ENCODE data around the gene NPEPL1.
"Not testable (repeated sequence)": the region's sequence is repeated elsewhere in the genome, so short reads cannot be mapped to it uniquely, and the experiment has no call there.

Gene NPEPL1, protein sequence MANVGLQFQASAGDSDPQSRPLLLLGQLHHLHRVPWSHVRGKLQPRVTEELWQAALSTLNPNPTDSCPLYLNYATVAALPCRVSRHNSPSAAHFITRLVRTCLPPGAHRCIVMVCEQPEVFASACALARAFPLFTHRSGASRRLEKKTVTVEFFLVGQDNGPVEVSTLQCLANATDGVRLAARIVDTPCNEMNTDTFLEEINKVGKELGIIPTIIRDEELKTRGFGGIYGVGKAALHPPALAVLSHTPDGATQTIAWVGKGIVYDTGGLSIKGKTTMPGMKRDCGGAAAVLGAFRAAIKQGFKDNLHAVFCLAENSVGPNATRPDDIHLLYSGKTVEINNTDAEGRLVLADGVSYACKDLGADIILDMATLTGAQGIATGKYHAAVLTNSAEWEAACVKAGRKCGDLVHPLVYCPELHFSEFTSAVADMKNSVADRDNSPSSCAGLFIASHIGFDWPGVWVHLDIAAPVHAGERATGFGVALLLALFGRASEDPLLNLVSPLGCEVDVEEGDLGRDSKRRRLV

GRCh38 chr20:58692579-58693225, at the start of gene NPEPL1:
TSS of gene NPEPL1 (plus strand) at chr20:58692800. CDS start at chr20:58692901, 101 bp downstream.
- DNase-seq (ENCODE audit: extremely low read depth in 1 of 2, low read depth in 1 of 2) = peak; percentile 29 to 53

- not testable (repeated sequence) for DNase-seq (ENCODE audit: extremely low read depth in 1 of 2, low read depth in 1 of 2)
Observed at GRCh38 chr20:58642896-58643295, 49.7 kb upstream of the NPEPL1 start.

- DNase-seq (ENCODE audit: extremely low read depth in 1 of 2, low read depth in 1 of 2) = no peak
Observed at GRCh38 chr20:58645412-58645968, 47.1 kb upstream of the NPEPL1 start.

DNA sequence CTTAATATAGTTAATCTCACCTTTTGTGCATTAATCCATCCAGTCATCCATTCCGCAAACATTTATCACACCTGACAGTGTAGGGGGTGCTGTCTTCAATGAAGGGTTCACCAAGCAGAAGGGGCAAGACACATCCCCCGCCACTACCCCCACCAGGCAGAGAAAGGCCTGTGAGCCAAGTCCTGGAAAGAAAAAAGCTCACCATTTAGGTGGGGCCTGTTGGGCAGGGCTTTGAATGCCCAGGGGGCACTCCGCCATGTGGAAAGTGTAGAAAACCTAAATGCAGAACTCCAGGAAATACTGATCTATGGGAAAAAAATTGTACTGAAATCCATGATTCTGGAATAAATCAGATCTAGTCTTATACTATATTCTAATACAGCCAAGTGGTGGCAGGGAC, 46.3 kb upstream of the NPEPL1 start:
- DNase-seq (ENCODE audit: extremely low read depth in 1 of 2, low read depth in 1 of 2) = no peak

GRCh38 chr20:58646703-58647102, 45.9 kb upstream of the NPEPL1 start:
- DNase-seq (ENCODE audit: extremely low read depth in 1 of 2, low read depth in 1 of 2) = no peak

- DNase-seq (ENCODE audit: extremely low read depth in 1 of 2, low read depth in 1 of 2) = no peak
Observed at GRCh38 chr20:58647162-58647795, 45.3 kb upstream of the NPEPL1 start.

DNA sequence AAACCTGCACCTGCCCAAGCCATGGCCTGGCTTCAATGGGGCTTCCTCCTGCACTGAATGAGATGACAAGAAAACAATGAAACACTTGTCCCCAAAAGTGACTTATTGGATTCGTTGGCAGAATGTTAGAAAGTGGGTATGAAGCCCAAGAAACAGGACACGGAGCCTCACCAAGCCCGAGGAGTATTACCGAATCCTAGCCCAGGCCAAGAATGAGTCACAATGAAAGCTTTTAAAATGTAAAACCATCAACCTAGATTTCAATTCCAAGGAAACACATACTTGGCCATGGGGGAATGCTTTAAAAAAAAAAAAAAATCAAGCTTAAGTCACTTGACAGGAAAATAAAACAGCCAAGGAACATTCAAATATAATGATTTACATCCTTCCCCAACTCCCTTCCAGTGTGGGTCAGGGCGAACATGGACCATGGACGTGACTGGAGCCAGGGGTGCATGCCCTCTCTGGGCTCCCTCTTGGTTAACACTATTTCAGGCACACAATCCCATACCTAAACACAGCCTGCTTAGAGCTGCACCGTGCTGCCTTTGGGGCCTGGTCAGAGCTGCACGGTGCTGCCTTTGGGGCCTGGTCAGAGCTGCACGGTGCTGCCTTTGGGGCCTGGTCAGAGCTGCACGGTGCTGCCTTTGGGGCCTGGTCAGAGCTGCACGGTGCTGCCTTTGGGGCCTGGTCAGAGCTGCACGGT, 44.7 kb upstream of the NPEPL1 start:
- DNase-seq (ENCODE audit: extremely low read depth in 1 of 2, low read depth in 1 of 2) = no peak

GRCh38 chr20:58648502-58648825, 44.1 kb upstream of the NPEPL1 start:
- not testable (repeated sequence) for DNase-seq (ENCODE audit: extremely low read depth in 1 of 2, low read depth in 1 of 2)

DNA sequence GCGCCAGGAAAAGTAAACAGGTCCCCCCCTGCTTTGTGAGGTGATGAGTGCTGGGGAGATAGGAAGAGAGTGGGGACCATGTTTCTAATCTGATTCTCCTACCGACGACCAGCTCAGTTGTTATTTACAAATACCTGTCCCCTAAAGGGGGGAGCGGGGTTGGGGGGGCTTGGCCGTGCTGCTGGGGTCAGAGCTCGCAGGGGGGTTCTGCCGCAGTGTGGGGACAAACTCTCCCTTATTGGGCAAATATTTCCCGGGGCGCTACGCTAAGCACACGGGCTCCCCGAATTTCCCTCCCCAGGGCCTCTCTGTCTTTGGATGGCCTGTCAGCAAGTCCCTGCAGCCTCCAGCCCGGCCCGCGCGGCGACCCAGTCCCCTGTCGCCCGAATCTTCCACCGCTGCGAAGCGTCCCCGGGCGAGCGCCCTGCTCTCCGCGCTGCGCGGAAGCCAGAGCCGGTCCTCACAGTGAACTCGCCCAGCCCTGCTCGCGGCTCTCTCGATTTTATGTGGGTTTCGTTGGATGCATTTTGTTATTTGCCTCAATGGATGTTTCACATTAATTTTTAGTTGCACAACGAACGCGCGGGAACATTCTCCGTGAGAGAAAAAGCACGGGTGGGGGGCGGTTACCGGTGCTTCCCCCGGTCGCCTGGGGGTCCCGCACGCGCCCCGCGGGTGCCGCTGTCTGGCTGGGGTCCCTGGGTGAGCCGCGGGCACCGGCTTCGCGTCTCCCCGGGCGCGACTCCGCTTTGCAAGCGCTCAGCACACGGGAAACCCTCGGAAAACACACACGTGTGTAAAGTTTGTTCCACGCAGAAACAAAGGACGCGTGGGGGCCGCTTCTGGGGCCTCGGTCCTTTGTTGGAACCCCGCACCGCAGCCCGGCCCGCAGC, 43.1 kb upstream of the NPEPL1 start:
- DNase-seq (ENCODE audit: extremely low read depth in 1 of 2, low read depth in 1 of 2) = no peak

GRCh38 chr20:58650181-58650775, 42.3 kb upstream of the NPEPL1 start:
- DNase-seq (ENCODE audit: extremely low read depth in 1 of 2, low read depth in 1 of 2) = no peak

- DNase-seq (ENCODE audit: extremely low read depth in 1 of 2, low read depth in 1 of 2) = peak; percentile 76 to 82
Observed at GRCh38 chr20:58650776-58651558, 41.6 kb upstream of the NPEPL1 start, which contains the start of gene STX16. TSS of gene STX16 (plus strand) at chr20:58651283. CDS start at chr20:58652007, 724 bp downstream.

GRCh38 chr20:58651559-58651945, 41.0 kb upstream of the NPEPL1 start:
- no peak for DNase-seq (ENCODE audit: extremely low read depth in 1 of 2, low read depth in 1 of 2)

GRCh38 chr20:58651946-58652605, 40.5 kb upstream of the NPEPL1 start:
- peak in 1 of 2 donors; percentile 24 for DNase-seq (ENCODE audit: extremely low read depth in 1 of 2, low read depth in 1 of 2)

DNA sequence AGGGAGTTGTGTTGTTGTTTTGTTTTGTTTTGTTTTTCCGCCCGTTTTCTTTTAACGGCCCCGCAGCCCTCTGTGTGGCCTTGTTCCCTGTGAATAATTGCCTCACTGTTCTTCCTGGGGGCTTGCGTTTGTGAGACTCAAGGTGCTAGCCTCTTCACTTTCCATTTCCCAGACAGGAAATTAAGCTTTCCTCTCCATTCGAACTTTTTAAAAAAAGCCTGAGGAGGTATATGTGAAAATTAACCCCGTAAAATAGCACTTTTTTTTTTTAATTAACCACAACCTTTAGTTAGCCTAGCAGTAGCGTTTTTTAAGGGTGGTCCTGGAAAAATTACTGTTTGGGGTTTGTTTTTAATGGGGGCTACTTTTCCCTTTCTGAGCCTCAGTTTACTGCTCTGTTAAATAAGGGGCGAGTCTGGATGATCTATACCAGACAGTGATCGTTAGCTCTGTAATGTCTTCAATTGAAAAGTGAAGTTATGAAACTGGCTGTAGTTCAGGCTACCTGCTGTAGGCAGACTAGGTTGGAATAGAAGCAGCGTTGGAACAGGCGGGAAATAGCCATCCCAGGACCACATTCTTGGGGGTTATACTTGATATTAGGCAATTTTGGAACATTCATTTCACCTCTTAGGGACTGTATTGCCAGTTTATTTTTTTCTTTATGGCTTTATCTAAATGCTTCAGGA, 39.9 kb upstream of the NPEPL1 start:
- no peak for DNase-seq (ENCODE audit: extremely low read depth in 1 of 2, low read depth in 1 of 2)

DNA sequence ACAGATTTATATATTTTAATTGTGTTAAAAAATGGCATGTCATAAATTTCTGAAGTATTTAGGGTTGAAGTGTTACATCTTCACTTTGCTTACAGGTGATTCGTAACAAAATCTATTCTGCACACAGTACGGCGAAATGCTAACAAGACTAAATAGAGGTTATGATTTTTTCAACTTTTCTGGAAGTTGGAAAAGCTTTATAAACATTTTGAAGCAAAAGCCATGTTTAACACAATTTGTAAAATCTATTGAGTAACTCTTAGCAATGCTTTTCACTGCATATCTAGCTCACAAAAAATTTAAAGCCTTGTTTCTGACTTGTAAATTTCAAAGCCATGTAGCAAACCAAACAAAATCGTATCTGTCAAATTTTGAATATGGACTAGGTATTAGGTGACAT, 38.3 kb upstream of the NPEPL1 start:
- DNase-seq (ENCODE audit: extremely low read depth in 1 of 2, low read depth in 1 of 2) = no peak

GRCh38 chr20:58655328-58656107, 37.1 kb upstream of the NPEPL1 start:
- no peak for DNase-seq (ENCODE audit: extremely low read depth in 1 of 2, low read depth in 1 of 2)

- DNase-seq (ENCODE audit: extremely low read depth in 1 of 2, low read depth in 1 of 2) = no peak
Observed at GRCh38 chr20:58656831-58657230, 35.8 kb upstream of the NPEPL1 start.
